PFSK-1 (cell line): ENCODE measurements around the gene LPCAT1.

ENCODE experiments used
- FOXP2 ChIP-seq: optimal IDR thresholded peaks from 2 replicates; pipeline ENCODE3; 2011; ENCODE audit warnings: borderline replicate concordance, control low read depth, inconsistent platforms; ENCODE audit not compliant: insufficient read depth; ENCODE audit errors: extremely low read length, extremely low read depth
- POLR2AphosphoS5 ChIP-seq: IDR thresholded peaks from 2 replicates; pipeline ENCODE4 v1.6.1; 2012; ENCODE audit warnings: low read depth, mild to moderate bottlenecking, control low read depth, low read length, moderate library complexity
- SIN3A ChIP-seq: IDR thresholded peaks from 2 replicates; pipeline ENCODE4 v1.6.1; 2012; ENCODE audit warnings: mild to moderate bottlenecking, low read length, moderate library complexity, borderline replicate concordance; ENCODE audit not compliant: insufficient read depth
- TAF1 ChIP-seq: IDR thresholded peaks from 2 replicates; pipeline ENCODE4 v1.6.1; 2012; ENCODE audit warnings: low read length, control low read depth, borderline replicate concordance; ENCODE audit not compliant: insufficient read depth
- TF ChIP-seq, protein P1 (sequence below), 2 experiments: IDR thresholded peaks; 2 replicates each; pipeline versions ENCODE4 v1.6.1 to v1.8.0; 2011 to 2012; ENCODE audit warnings: low read depth in 2 of 2, low read length in 2 of 2, control low read depth in 1 of 2, inconsistent platforms in 1 of 2, mild to moderate bottlenecking in 1 of 2, moderate library complexity in 1 of 2; ENCODE audit not compliant: insufficient read depth in 1 of 2

LPCAT1 gene

DNA sequence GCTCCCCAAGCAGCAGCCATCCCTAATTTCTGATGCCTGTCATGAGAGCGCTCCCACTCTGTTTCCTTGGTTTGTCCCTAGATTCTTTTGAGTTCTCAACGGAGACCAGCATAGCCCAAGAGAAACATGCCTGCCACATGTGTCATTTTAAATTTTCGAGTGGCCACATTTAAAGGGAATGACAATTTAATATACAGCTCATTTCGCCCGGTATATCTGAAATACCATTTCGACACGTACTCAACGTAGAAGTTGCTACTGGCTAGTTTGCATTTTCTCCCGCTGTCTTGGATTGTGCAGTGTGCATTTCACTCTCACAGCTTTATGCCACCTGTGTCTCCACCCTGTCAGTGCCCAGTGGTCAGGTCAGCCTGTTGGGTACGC is 21.0 kb downstream of the LPCAT1 start:
- TF ChIP-seq FOXP2 = no peak
- TF ChIP-seq, protein P1, sequence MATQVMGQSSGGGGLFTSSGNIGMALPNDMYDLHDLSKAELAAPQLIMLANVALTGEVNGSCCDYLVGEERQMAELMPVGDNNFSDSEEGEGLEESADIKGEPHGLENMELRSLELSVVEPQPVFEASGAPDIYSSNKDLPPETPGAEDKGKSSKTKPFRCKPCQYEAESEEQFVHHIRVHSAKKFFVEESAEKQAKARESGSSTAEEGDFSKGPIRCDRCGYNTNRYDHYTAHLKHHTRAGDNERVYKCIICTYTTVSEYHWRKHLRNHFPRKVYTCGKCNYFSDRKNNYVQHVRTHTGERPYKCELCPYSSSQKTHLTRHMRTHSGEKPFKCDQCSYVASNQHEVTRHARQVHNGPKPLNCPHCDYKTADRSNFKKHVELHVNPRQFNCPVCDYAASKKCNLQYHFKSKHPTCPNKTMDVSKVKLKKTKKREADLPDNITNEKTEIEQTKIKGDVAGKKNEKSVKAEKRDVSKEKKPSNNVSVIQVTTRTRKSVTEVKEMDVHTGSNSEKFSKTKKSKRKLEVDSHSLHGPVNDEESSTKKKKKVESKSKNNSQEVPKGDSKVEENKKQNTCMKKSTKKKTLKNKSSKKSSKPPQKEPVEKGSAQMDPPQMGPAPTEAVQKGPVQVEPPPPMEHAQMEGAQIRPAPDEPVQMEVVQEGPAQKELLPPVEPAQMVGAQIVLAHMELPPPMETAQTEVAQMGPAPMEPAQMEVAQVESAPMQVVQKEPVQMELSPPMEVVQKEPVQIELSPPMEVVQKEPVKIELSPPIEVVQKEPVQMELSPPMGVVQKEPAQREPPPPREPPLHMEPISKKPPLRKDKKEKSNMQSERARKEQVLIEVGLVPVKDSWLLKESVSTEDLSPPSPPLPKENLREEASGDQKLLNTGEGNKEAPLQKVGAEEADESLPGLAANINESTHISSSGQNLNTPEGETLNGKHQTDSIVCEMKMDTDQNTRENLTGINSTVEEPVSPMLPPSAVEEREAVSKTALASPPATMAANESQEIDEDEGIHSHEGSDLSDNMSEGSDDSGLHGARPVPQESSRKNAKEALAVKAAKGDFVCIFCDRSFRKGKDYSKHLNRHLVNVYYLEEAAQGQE (IDR thresholded peaks at IDR 0.05; ENCODE audit: insufficient read depth in 1 of 2, low read depth in 2 of 2, low read length in 2 of 2) = no peak
- no peak for TF ChIP-seq TAF1
- TF ChIP-seq SIN3A = no peak
- TF ChIP-seq POLR2AphosphoS5 = no peak

DNA sequence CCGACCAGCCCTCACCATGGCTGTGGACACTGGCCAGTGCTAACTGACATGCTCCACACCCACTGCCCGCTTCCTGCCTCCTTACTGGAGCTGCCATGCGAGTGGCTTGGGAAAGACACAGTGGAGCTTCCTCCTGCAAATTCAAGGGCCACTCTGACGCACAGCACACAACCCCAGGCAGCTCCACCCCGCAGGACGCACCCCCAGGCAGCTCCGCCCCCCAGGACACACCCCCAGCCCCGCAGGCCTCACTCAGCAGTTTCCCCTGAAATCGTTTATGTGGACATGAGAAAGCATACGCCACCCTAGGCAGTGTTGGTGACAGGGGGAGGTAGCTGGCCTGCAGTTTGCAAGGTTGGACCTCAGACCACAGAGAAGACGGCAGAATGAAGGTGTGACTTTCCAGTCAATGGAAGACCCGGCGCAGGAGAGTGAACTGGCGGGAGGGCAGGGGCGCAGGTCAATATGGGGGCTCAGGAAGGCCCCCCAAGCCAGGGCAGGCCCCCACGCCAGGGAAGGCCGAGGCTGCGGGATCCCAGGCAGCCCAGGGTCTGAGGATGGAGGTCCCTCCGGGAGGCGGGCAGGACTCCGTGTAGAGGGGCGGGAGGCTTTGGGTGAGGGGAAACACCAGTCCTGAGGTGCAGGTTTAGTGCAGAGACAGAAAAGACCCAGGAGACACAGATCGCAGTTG is 21.6 kb downstream of the LPCAT1 start:
- no peak for TF ChIP-seq TAF1
- TF ChIP-seq, protein P1 (IDR thresholded peaks at IDR 0.05; ENCODE audit: insufficient read depth in 1 of 2, low read depth in 2 of 2, low read length in 2 of 2) = no peak
- no peak for TF ChIP-seq FOXP2
- TF ChIP-seq SIN3A = no peak
- no peak for TF ChIP-seq POLR2AphosphoS5

DNA sequence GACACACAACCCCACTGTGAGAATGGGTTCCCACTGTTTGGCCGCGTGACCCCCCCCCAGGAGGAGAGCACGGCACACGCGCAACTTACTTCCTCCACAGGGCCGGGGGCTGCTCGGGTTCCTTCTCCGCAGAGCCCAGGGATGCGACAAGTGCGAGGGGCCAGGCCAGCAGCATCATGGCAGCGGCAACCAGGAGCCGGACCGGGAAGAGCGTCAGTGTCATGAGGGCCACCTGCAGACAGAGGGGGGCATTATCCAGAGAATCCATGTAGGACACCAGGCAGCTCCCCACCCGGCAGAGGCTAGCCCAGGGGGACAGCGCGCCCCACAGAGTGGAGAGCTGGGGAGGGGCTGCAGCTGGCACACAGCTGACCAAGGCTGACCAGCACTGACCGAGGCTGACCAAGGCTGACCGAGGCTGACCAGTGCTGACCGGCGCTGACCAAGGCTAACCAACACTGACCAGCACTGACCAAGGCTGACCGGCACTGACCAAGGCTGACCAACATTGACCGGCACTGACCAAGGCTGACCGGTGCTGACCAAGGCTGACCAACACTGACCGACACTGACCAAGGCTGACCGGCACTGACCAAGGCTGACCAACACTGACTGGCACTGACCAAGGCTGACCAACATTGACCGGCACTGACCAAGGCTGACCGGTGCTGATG is 22.3 kb downstream of the LPCAT1 start:
- no peak for TF ChIP-seq SIN3A

DNA sequence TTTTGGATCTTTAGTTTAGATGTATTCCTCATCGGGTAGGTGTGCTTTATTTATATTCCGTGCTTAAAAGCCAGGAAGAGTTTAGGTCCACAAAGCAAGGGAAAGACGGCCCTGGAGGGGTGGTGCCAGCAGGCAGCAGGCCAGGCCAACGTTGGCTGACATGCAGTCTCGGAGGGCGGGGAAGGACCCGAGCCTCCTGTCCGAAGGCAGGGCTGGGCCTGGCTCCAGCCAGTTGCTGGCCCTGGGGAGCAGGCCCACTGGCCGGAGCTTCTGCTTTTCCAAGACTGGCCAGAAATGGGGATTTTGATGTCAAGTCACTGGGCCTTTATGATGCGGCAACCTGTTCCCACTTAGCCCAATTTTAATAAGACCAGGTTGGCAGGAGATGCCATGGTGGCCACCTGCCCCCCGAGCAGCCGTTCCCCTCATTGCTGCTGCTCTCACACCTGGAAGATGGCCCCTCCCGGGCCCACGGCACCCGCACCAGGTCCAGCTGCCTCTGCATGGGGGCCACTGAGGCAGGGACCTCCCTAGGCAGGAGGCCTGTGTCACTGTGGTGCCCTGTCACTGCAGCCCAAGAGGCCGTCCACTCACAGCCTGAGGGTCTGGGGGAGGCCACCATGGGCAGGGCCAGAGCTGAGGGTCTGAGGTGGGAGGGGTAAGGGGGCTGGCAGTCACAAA is 23.2 kb downstream of the LPCAT1 start:
- TF ChIP-seq, protein P1 (IDR thresholded peaks at IDR 0.05; ENCODE audit: insufficient read depth in 1 of 2, low read depth in 2 of 2, low read length in 2 of 2) = no peak
- no peak for TF ChIP-seq TAF1
- TF ChIP-seq FOXP2 = no peak
- no peak for TF ChIP-seq POLR2AphosphoS5

DNA sequence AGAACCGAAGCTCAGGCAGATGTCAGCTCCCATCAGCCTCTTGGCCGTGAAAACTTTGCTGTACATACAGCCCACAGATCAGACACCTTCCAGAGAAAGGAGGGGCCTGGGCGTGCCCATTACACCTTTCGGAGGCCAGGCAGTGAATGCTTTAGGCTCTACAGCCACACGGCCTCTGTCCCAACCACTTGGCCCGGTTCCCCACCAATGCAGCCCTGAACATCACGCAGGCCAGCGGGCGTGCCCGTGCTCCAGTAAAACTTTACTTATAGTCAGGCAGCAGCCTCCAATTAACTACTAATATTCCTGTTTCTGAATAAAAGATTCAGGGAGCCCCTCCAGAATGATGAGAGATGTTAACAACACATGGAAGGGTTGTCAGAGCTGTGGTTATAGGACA is 23.9 kb downstream of the LPCAT1 start:
- TF ChIP-seq POLR2AphosphoS5 (no peak), TAF1 (no peak), SIN3A (no peak), FOXP2 (no peak)
- TF ChIP-seq, protein P1 (IDR thresholded peaks at IDR 0.05; ENCODE audit: insufficient read depth in 1 of 2, low read depth in 2 of 2, low read length in 2 of 2) = no peak
